Measurements from ENCODE around the gene ANGPTL8.
A peak's percentile ranks its signal among the peaks of the same experiment; 100 is the strongest.

ANGPTL8 gene

DNA sequence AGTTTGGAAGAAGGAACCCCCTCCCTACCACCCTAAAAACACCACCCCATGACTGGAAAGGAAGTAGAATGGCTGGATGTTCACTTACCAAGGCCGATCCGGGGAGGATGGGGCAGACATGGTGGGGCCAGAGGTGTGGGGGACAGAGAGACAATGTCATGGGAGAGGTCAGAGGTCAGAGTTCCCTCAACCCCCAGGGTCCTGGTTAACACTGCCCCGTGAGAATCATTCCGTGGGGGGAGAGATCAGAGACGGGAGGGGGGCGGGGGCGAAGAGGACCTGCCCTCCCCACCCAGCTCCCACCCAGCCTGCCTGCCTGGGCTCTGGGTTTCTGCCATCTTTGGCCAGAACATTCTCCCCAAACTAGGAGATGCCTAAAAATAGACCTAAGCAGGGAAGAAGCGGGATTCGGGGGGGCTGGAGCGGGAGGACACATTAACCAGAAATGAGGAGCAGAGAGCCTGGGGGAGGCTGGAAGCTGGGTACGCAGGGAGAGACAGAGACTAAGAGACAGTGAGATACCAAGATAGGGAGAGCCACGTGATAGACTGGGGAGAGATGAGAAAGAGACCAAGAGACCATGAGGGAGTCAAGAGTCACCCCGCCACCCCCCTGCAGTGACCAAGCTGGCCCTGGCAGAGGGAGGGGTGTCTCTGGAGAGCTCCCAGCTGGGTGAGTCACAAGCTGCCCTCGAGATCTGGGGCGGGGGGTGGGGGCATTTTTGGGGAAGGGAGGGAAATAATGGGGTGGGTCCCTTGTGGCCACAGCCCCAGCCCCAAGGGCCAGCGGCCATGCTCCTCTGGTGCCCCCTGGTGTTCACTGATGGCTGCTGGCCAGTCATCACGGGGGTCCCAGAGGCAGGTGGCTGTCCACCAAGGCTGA lies 36.0 kb upstream of the ANGPTL8 start:
- peak; percentile 14 for DNase-seq (ENCODE audit: low read depth)

DNA sequence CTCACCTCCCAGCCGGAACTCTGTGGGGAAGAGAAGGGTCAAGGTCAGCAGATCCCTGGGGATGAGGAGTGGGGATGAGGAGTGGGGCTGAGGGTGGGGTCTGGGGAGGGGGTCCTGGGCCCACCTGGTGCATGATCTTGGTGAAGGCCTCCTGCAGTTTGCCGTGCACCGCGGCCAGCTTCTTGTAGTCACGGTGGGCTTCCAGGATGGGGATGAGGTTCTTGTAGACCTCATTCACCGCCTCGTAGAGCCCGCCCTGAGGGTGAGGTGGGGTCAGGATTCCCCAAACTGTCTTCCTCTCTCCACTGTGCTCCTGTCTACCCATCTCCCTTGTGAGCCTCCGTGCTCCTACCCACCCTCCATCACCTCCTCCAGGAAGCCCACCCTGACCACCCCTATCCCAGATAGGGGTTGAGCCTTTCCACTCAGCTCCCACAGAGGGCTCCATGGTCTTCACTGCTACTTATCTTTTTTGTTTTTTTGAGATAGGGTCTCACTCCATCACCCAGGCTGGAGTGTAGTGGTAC lies 35.3 kb upstream of the ANGPTL8 start:
- DNase-seq (ENCODE audit: low read depth), result no peak

- no peak for DNase-seq (ENCODE audit: low read depth)
Measured at GRCh38 chr19:11204943-11205349, 34.5 kb upstream of the ANGPTL8 start.

DNA sequence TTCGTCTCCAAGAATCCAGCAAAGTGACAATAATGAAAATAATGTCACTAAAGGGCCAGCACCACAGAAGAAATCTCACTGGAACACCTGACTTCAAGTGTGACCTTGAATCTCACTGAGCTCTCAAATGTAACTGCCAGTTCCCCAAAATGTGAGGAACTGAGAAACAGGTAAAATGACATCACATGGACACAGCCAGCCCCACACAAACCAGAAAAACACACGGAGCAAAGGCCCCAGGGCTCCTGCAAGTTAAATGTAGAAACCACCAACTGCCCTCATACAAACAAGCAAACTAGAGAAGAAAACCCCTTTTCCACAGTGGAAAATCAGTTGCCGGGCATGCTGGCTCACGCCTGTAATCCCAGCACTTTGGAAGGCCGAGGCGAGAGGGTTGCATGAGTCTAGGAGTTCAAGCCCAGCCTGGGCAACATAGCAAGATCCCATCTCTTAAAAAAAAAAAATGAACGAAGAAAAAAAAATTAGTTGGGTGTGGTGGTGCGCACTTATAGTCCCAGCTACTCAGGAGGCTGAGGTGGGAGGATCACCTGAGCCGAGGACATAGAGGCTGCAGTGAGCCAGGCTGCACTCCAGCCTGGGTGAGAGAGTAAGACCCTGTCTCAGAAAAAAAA lies 33.4 kb upstream of the ANGPTL8 start:
- DNase-seq (ENCODE audit: low read depth), result no peak

DNA sequence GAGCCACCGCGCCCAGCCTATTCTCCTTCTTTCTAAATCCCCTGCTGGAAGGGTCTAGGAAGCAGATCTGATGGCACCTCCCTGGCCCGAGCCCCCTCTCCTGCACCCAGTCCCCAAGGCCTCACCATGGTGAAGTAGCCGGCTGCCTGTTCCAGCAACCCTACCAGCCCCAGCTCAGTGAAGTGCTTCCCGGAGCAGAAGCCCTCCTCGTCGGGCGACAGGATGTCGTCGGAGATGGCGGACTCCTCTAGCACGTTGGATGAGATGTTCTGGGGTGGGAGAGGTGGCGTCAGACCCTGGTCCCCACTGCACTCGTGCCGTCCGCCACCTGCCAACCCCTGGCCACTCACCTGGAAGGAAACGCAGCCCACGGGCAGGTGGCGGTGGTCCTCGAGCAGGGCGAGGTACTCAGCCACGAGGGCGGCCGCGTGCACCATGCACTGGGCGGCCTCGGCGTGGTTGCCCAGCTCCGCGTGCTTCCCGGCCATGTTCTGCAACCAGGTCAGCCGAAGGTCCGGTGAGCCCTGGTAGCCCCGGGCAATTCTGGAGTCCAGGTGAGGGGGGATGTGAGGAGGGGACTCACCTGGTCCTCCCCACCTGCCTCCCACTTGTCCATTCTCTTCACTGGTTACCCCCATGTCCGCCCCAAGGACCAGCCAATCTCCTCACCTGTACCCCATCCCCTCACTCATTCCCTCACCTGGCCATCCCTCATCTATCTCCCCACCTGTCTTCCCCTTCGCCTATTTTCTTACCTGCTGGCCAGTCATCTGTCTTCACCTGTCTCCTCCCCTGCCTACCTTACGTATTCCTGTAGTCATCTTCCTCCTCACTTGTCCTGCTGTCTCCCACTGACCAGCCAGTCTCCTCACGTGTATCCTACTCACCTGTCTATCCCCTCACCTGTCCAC lies 30.6 kb upstream of the ANGPTL8 start:
- no peak for DNase-seq (ENCODE audit: low read depth)

DNA sequence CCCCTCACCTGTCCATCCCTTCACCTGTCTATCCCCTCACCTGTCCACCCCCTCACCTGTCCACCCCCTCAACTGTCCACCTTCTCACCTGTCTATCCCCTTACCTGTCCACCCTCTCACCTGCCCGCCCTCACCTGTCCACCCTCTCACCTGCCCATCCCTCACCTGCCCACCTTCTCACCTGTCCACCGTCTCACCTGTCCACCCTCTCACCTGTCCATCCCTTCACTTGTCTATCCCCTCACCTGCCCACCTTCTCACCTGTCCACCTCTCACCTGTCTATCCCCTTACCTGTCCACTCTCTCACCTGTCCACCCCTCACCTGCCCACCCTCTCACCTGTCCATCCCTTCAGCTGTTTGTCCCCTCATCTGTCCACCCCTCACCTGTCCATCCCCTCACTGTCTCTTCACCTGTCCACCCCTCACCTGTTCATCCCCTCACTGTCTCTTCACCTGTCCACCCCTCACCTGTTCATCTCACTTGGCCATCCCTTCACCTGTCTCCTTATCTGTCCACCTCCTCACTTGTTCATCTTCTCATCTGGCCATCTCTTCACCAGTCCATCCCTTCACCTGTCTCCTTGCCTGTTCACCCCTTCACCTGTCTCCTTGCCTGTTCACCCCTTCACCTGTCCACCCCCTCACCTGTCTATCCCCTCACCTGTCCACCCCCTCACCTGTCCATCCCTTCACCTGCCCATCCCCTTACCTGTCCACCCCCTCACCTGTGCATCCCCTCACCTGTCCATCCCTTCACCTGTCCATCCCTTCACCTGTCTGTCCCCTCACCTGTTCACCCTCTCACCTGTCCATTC lies 29.4 kb upstream of the ANGPTL8 start:
- DNase-seq (ENCODE audit: low read depth), result no peak

DNA sequence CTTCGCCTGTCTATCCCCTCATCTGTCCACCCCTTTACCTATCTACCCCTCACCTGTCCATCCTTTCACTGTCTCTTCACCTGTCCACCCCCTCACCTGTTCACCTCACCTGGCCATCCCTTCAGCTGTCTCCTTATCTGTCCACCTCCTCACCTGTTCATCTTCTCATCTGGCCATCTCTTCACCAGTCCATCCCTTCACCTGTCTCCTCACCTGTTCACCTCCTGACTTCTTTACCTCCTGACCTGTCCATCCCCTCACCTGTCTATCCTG lies 28.8 kb upstream of the ANGPTL8 start:
- DNase-seq (ENCODE audit: low read depth), result no peak

DNA sequence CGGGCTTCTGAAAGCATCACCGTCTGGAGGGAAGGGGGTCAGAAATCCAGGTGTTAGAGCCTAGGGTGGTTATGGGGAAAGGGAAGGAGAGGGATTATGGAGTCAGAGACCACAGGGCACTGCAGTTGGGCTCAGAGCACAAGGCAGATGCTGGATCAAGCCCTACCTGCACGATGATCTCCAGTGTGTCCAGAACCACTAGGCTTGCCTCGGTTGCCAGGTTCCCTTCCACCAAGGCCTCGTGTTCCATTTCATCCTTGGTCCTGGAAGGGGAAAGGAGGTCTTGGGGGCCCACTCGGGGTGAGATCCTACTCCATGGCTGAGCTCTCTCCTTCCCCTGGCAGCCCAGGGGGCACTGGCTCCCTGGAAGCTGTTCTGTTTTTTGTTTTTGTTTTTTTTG lies 25.0 kb upstream of the ANGPTL8 start:
- no peak for DNase-seq (ENCODE audit: low read depth)

- DNase-seq (ENCODE audit: low read depth), result no peak
Measured at GRCh38 chr19:11221082-11221598, 18.3 kb upstream of the ANGPTL8 start.

DNA sequence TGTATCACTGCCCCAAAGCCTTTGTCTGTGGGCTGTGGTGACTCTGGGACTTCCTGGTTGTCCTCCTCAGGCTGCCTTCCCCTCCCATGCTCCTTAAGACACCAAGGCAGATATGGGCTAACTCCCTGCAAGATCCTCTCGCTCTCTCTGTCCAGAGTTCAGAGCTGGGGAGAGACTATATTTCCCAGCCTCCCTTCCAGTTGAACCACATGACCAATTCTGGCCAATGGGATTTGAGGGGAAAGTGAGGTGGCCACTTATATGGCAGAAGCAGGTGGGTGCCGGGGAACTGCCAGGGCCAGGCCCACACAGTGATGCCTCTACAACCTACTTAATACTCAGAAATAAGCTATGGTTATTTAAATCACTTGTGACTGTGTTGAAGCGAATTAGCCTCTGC lies 16.2 kb upstream of the ANGPTL8 start:
- no peak for DNase-seq (ENCODE audit: low read depth)

- DNase-seq (ENCODE audit: low read depth), result no peak
Measured at GRCh38 chr19:11224429-11224828, 15.0 kb upstream of the ANGPTL8 start.

- DNase-seq (ENCODE audit: low read depth), result no peak
Measured at GRCh38 chr19:11225172-11225571, 14.2 kb upstream of the ANGPTL8 start.

DNA sequence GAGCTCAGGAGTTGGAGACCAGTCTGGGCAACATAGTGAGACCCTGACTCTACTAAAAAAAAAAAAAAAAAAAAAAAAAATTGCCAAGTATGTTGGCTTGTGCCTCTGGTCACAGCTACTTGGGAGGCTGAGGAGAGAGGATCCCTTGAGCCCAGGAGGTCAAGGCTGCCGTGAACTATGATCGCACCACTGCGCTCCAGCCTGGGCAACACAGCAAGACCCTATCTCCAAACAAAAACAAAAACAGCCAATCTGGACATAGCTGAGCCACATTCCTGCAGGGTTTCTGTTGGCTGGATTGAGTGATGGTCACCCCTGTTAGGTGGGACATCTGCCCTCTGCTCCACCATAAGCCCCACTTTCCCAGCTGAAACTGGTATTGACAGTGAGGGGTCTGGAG lies 13.6 kb upstream of the ANGPTL8 start:
- DNase-seq (ENCODE audit: low read depth), result no peak

GRCh38 chr19:11226716-11227166 lies 12.7 kb upstream of the ANGPTL8 start:
- DNase-seq (ENCODE audit: low read depth), result no peak

GRCh38 chr19:11227195-11227886 lies 12.1 kb upstream of the ANGPTL8 start:
- no peak for DNase-seq (ENCODE audit: low read depth)

GRCh38 chr19:11230621-11231386 lies 8.6 kb upstream of the ANGPTL8 start:
- no peak for DNase-seq (ENCODE audit: low read depth)

- no peak for DNase-seq (ENCODE audit: low read depth)
Measured at GRCh38 chr19:11232555-11232954, 6.9 kb upstream of the ANGPTL8 start.

DNA sequence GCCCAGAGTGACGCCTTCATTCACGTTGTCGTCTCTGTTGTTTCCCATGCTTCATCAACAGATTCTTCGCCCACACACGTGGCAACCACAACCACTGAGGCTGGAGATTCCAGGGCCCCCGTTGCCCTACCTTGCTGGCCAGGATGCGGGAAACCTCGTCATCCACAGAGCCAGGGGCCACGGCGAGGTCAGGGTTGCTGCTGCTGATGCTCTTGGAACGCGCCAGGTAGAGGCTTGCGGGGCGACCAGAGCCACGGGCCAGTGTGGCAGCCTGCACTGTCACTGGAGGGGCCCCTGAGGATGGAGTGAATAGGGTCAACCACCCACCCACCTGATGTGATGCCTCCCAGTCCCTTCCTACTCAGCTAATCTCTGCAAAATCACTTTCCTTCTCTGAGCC lies 6.3 kb upstream of the ANGPTL8 start:
- DNase-seq (ENCODE audit: low read depth), result no peak

- DNase-seq (ENCODE audit: low read depth), result no peak
Measured at GRCh38 chr19:11234486-11235075, 4.8 kb upstream of the ANGPTL8 start.
